RWPE2 (cell line): ENCODE measurements around the gene DLG2.

ENCODE experiments used
- ATAC-seq: fragments of 200-7000 bp; cut with Tn5 transposase; 3 replicates; pipeline ENCODE4 v1.9.1; 2021; ENCODE audit warnings: low read depth
- DNase-seq: peaks from one replicate; pipeline ENCODE4 v3.0.0-alpha.2; 2020; ENCODE audit warnings: low spot score
- H3K27ac ChIP-seq: fragments of 450-650 bp; 2 replicates; pipeline ENCODE4 v1.5.1; 2017; ENCODE audit warnings: mild to moderate bottlenecking; ENCODE audit not compliant: poor library complexity, severe bottlenecking
- H3K27me3 ChIP-seq: fragments of 250-450 bp; sonication (Bioruptor Pico); 2 replicates; pipeline ENCODE4 v1.5.1; 2021; ENCODE audit warnings: mild to moderate bottlenecking, moderate library complexity; ENCODE audit not compliant: insufficient read depth, poor library complexity, severe bottlenecking
- H3K36me3 ChIP-seq: fragments of 250-450 bp; sonication (Bioruptor Pico); 2 replicates; pipeline ENCODE4 v1.5.1; 2020; ENCODE audit warnings: low read depth, mild to moderate bottlenecking, moderate library complexity
- H3K4me1 ChIP-seq: fragments of 250-450 bp; sonication (Bioruptor Pico); 2 replicates; pipeline ENCODE4 v1.5.1; 2021; ENCODE audit warnings: mild to moderate bottlenecking, moderate library complexity; ENCODE audit not compliant: insufficient read depth, poor library complexity, severe bottlenecking
- H3K4me3 ChIP-seq: fragments of 250-450 bp; sonication (Bioruptor Pico); 2 replicates; pipeline ENCODE4 v1.5.1; 2021; ENCODE audit warnings: mild to moderate bottlenecking, moderate library complexity; ENCODE audit not compliant: severe bottlenecking
- H3K9me3 ChIP-seq: fragments of 250-450 bp; sonication (Bioruptor Pico); 2 replicates; pipeline ENCODE4 v1.5.1; 2021; ENCODE audit warnings: mild to moderate bottlenecking, moderate library complexity; ENCODE audit not compliant: severe bottlenecking
- CTCF ChIP-seq: fragments of 450-650 bp; IDR thresholded peaks from one replicate; pipeline ENCODE4 v1.5.1; 2017; ENCODE audit warnings: mild to moderate bottlenecking, moderate library complexity; ENCODE audit not compliant: poor library complexity, severe bottlenecking

The DLG2 gene

DNA sequence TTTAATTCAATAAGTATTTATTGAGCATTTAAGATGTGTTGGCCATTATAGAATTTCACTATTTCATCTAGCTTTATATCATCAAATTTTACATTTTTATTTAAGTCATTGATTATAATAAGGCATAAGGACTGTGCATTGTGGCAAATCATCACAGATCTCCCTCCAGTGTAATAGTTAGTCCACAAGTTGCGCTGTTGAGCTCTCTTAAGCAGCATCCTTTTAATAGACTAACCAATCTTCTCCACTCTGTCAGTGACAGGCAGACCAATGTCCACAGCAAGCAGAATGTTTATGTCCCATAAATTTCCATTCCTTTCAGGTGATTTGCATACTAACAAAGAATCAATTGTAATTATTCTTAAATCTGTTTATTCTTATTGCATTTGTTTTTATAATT lies 1745.7 kb downstream of the DLG2 start:
- no peak for DNase-seq
- no peak for TF ChIP-seq CTCF
- ATAC-seq, result no peak

GRCh38 chr11:83871054-83871453 lies 1756.1 kb downstream of the DLG2 start:
- Histone ChIP-seq H3K9me3 (no peaks in the 10 kb centered on the region), H3K27ac (no peak overlapping the region), H3K4me1 (no peaks in the 10 kb centered on the region), H3K36me3 (no peaks in the 10 kb centered on the region), H3K4me3 (no peak overlapping the region), H3K27me3 (no peaks in the 10 kb centered on the region)
- DNase-seq, result no peak
- no peak for TF ChIP-seq CTCF
- no peak for ATAC-seq

More for the DNA sequence above, 1745.7 kb downstream of the DLG2 start:
- Histone ChIP-seq H3K27ac (no peak overlapping the region), H3K4me3 (no peak overlapping the region), H3K27me3 (no peaks in the 10 kb centered on the region), H3K4me1 (no peaks in the 10 kb centered on the region), H3K9me3 (no peaks in the 10 kb centered on the region), H3K36me3 (no peaks in the 10 kb centered on the region)

DNA sequence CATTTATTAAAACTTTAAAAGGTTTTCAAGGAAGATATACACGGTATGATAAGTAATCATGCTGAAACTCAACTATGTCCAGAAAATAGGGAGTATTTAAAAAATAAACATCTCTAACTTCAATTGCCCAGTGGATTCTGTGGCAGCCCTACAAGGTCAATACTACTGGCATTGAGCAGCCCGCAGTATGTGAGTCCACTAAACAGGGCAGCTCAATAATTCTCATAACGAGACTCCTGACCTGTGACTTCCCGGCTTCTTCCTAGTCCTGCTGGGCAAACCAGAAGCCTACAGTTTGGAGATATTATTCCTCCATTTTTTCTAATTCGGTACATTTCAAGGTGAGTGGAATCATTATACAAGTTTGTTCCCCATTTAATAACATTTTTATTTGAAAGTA lies 1760.5 kb downstream of the DLG2 start:
- no peak overlapping the region for H3K27ac ChIP-seq
- H3K4me3 ChIP-seq, result no peak overlapping the region
- no peaks in the 10 kb centered on the region for H3K36me3 ChIP-seq
- ATAC-seq, result no peak
- H3K9me3 ChIP-seq, result no peaks in the 10 kb centered on the region
- no peak for DNase-seq
- no peaks in the 10 kb centered on the region for H3K27me3 ChIP-seq
- no peak for TF ChIP-seq CTCF
- no peaks in the 10 kb centered on the region for H3K4me1 ChIP-seq

GRCh38 chr11:83865636-83866461 lies 1761.3 kb downstream of the DLG2 start:
- ATAC-seq (peak; percentile 35; the same call in 1 of the 3 replicates), DNase-seq (no peak)
- no peak for TF ChIP-seq CTCF
- Histone ChIP-seq H3K36me3 (no peaks in the 10 kb centered on the region), H3K27me3 (no peaks in the 10 kb centered on the region), H3K4me1 (no peaks in the 10 kb centered on the region), H3K9me3 (no peaks in the 10 kb centered on the region), H3K4me3 (no peak overlapping the region), H3K27ac (no peak overlapping the region)

DNA sequence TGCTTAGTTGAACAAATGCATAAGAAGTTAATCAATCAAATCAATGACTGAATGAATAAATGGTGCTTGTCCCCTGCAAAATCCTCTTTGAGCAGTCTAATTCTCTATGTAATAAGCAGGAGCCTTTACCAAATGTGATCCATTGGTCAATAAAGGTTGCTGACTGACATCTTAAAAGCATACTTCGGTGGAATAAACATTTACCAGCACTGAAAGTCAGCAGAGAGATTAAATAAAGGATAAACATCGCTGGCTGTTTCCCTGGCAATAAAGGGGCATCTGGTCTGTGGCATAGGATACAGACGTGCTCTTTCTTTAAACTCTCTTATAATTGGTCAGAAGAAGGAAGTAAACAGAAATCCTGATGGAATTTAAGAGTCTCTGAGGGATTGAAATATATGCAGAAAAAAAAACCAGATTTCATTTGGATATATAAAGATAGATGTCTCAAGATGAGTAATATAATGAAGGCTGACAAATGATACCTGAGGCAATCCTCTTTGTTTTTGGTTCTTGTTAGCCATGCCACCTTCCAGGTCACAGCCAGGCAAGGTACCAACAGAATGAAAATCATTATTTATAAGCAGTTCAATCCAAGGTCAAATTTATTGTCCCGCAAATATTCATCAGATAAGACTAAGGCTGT lies 1762.6 kb downstream of the DLG2 start:
- Histone ChIP-seq H3K4me3 (no peak overlapping the region), H3K4me1 (no peaks in the 10 kb centered on the region), H3K9me3 (no peaks in the 10 kb centered on the region), H3K36me3 (no peaks in the 10 kb centered on the region), H3K27ac (no peak overlapping the region), H3K27me3 (no peaks in the 10 kb centered on the region)
- DNase-seq (no peak), ATAC-seq (no peak)
- no peak for TF ChIP-seq CTCF
